NCI-H524 treated with DMSO at 0.1 percent for 48 hours (cell line): ENCODE measurements around the gene SCG5.

Experiments
- DNase-seq: peaks from one replicate; lab custom pipeline; 2025; lab: John Stamatoyannopoulos, UW

Gene SCG5

GRCh38 chr15:32723171-32723948, 81.8 kb downstream of the SCG5 start:
- no peak for DNase-seq

GRCh38 chr15:32729700-32730395, 88.3 kb downstream of the SCG5 start:
- no peak for DNase-seq

GRCh38 chr15:32730677-32731654, 89.5 kb downstream of the SCG5 start:
- no peak for DNase-seq

- no peak for DNase-seq
Observed at GRCh38 chr15:32732574-32733157, 91.2 kb downstream of the SCG5 start.

DNA sequence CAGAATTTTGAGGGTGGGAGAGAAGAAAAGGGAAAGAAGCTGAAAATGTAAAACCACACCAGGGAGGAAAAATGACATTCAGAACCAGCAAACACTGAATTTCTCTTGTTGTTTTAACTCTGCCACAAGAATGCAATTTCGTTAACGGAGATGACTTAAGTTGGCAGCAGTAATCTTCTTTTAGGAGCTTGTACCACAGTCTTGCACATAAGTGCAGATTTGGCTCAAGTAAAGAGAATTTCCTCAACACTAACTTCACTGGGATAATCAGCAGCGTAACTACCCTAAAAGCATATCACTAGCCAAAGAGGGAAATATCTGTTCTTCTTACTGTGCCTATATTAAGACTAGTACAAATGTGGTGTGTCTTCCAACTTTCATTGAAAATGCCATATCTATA, 91.8 kb downstream of the SCG5 start:
- no peak for DNase-seq

DNA sequence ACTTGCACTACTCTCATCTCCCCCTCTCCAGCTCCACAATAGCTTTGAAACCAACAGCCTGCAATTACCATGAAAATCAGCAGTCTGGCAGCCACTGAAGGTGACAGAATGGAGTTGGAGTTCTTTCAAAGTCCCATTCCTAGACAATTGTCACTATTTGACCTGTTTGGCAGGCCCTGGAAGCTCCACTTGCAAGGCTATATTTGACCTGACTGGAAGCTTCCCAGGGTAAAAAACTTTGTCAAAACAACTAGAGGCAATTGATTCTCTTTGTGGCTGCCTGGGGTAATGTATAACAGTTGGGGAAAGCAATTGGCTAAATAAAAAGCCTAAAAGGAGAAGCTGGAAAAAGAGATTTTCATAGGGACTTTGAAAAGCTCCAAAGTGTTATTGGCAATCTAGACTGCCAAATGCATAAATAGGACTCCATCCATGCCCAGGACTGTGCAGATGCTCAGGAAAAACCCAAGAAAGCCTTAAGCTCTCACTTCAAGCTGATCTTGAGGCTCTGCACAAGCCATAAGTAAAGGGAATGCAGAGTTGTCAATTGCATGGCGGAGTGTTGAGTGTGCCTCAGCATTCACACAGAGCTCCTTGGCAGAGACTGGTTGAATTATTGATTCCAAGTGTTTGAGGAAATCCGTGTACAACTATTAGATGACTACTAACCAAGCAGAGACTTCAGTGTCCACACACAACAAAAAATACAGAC, 94.6 kb downstream of the SCG5 start:
- no peak for DNase-seq

- DNase-seq, result no peak
Observed at GRCh38 chr15:32736701-32737061, 95.2 kb downstream of the SCG5 start.

DNA sequence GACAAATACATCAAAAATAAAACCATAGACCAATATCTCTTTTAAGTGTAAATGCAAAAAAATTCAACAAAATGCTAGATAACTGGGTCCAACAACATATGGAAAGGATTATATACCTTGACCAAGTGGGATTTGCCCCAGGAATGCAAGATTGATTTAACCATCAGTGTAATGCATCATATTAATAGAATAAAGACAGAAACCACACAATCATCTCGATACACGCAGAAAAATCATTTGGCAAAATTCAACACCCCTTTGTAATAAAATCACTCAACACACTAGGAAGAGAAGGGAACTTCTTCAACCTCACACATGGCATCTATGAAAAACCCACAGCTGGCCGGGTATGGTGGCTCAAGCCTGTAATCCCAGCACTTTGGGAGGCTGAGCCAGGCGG, 95.8 kb downstream of the SCG5 start:
- no peak for DNase-seq

DNA sequence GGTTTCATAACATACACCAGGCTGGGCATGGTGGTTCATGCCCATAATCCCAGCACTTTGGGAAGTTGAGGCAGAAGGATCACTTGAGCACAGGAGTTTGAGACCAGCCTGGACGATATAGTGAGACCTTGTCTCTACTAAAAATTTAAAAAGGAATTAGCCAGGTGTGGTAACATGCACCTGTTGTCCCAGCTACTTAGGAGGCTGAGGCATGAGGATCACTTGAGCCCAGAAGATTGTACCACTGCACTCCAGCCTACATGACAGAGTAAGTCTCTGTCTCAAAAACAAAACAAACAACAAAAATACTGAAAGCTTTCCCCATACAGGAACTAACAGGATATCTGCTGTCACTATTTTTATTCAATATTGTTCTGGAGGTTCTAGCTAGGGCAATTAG, 97.2 kb downstream of the SCG5 start:
- DNase-seq, result no peak

DNA sequence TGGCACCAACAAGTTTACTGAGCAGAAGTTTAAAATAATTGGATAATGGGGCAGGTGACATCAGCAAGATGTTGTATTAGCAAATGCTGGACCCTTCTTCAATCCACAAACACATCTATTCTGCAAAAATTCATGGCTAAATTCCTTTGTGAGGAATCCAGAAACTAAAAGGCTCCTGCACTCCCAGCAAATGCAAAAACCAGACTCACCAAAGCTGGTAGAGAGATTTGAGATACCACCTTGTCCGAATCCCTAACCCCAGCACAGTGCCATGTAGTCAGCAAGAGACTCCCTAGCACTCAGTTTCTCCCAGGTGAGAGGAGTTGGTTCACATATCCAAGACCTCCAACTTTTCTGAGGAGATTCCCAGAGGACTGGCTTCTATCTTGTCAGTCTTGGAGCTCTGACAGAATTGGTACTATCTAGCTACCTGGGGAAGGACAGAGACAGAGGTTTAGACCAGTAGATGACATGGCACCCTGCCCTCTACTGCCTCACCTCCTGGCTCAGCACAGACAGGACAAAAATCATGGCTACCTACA, 98.1 kb downstream of the SCG5 start:
- DNase-seq, result no peak

DNA sequence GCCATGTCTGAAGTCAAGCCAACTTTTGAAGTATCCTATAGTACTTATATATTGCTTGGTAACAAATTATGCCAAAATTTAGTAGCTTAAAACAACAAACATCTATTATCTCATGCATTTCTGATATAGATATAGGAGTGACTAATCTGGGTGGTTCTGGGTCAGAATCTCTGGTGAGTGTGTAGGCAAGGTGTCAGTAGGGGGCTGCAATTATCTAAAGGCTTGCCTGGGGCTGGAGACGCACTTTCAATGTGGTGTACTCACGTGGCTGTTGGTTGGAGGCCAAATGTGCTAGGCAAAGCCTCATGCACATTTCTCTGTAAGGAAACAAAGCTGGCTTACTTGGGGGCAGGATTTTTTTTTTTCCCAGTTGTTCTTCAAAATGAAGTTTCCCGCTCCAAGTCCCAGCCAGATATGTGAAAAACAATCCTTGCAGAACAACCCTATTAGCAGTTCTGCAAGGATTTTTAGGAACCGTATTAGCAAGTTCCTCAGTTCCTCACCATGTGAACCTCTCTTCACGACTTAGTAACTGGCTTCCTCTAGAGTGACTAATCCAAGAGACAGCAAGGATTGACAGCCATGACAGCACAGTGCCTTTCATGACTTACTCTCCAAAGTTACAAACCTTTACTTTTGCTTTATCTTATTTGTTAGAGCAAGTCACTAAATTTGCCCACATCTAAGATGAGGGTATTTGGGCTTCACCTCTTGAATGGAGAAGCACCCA, 102.1 kb downstream of the SCG5 start:
- no peak for DNase-seq

- no peak for DNase-seq
Observed at GRCh38 chr15:32746116-32746857, 104.8 kb downstream of the SCG5 start.
